Neural cell (in vitro differentiated cells): ENCODE measurements around the gene MAD1L1. TPM values are rescaled to one million over a fixed set of nuclear protein-coding genes. Genes with fewer than 3 reads are reported as not detected.

Experiments used
- H2AFZ ChIP-seq: fragments of 200-600, 300-800 bp; sonication (generic), shearing (Covaris generic); 2 replicates; pipeline ENCODE4 v1.6.0; 2014; ENCODE audit warnings: low read depth, mild to moderate bottlenecking, antibody characterized with exemption, low read length, moderate library complexity
- H3F3A ChIP-seq: fragments of 200-600 bp; shearing (Covaris generic); 2 replicates; pipeline ENCODE4 v1.6.1; 2016; ENCODE audit warnings: mild to moderate bottlenecking, moderate library complexity, mixed read lengths, antibody characterized with exemption, low read length; ENCODE audit not compliant: insufficient read depth, poor library complexity, severe bottlenecking
- H3K27ac ChIP-seq: fragments of 200-600, 300-800 bp; sonication (generic), shearing (Covaris generic); 2 replicates; pipeline ENCODE4 v1.5.1; 2014; ENCODE audit warnings: mild to moderate bottlenecking, low read length, moderate library complexity
- H3K27me3 ChIP-seq: fragments of 300-800, 200-600 bp; sonication (generic), shearing (Covaris generic); 2 replicates; pipeline ENCODE4 v1.6.0; 2014; ENCODE audit warnings: mild to moderate bottlenecking, low read depth, low read length, moderate library complexity; ENCODE audit not compliant: insufficient read depth
- H3K36me3 ChIP-seq: fragments of 300-800, 200-600 bp; sonication (generic), shearing (Covaris generic); 2 replicates; pipeline ENCODE4 v1.5.1; 2014; ENCODE audit warnings: mild to moderate bottlenecking, antibody characterized with exemption, low read length, moderate library complexity; ENCODE audit not compliant: insufficient read depth
- H3K4me2 ChIP-seq: fragments of 300-800, 200-600 bp; sonication (generic), shearing (Covaris generic); 2 replicates; pipeline ENCODE4 v1.6.0; 2014; ENCODE audit warnings: mild to moderate bottlenecking, low read length
- H3K4me3 ChIP-seq: fragments of 300-800, 200-600 bp; sonication (generic), shearing (Covaris generic); 2 replicates; pipeline ENCODE4 v1.5.1; 2014; ENCODE audit warnings: mild to moderate bottlenecking, low read length, moderate library complexity
- H3K79me2 ChIP-seq: fragments of 200-600 bp; shearing (Covaris generic); replicated peaks from 2 replicates; pipeline ENCODE4 v1.6.0; 2014; ENCODE audit warnings: mild to moderate bottlenecking, low read length, moderate library complexity; ENCODE audit not compliant: insufficient read depth
- H3K9ac ChIP-seq: fragments of 300-800, 200-600 bp; sonication (generic), shearing (Covaris generic); 2 replicates; pipeline ENCODE4 v1.6.1; 2016; ENCODE audit warnings: mild to moderate bottlenecking, low read length, mixed read lengths
- H3K9me2 ChIP-seq: fragments of 200-600 bp; shearing (Covaris generic); 2 replicates; pipeline ENCODE4 v1.6.1; 2016; ENCODE audit warnings: mild to moderate bottlenecking, low read length, mixed read lengths; ENCODE audit not compliant: insufficient read depth
- H3K9me3 ChIP-seq: fragments of 200-600, 300-800 bp; sonication (generic), shearing (Covaris generic); 2 replicates; pipeline ENCODE4 v1.6.1; 2016; ENCODE audit warnings: mild to moderate bottlenecking, mixed run types, low read length, moderate library complexity, mixed read lengths
- H4K20me1 ChIP-seq: fragments of 200-600 bp; shearing (Covaris generic); 2 replicates; pipeline ENCODE4 v1.6.1; 2016; ENCODE audit warnings: mild to moderate bottlenecking, mixed run types; ENCODE audit not compliant: insufficient read depth
- EP300 ChIP-seq: fragments of 450-650 bp; conservative IDR thresholded peaks from 2 replicates; pipeline ENCODE4 v1.6.1; 2014; ENCODE audit warnings: antibody characterized with exemption, mild to moderate bottlenecking, moderate library complexity; ENCODE audit not compliant: poor library complexity, severe bottlenecking
- EZH2 ChIP-seq: fragments of 200-600, 300-800 bp; shearing (Covaris generic), sonication (generic); IDR thresholded peaks from 2 replicates; pipeline ENCODE4 v1.6.1; 2014; ENCODE audit warnings: antibody characterized with exemption, low read length, borderline replicate concordance, mild to moderate bottlenecking; ENCODE audit not compliant: insufficient read depth, poor library complexity, severe bottlenecking
- MXI1 ChIP-seq: fragments of 450-650 bp; conservative IDR thresholded peaks from 2 replicates; pipeline ENCODE4 v1.6.1; 2014; ENCODE audit warnings: antibody characterized with exemption, mild to moderate bottlenecking; ENCODE audit not compliant: poor library complexity, severe bottlenecking
- POLR2AphosphoS5 ChIP-seq: IDR thresholded peaks from 2 replicates; pipeline ENCODE4 v1.6.1; 2012
- RAD21 ChIP-seq: fragments of 450-650 bp; conservative IDR thresholded peaks from 2 replicates; pipeline ENCODE4 v1.6.1; 2014; ENCODE audit warnings: antibody characterized with exemption, mild to moderate bottlenecking, moderate library complexity
- SMC3 ChIP-seq: fragments of 450-650 bp; conservative IDR thresholded peaks from 2 replicates; pipeline ENCODE4 v1.6.1; 2014; ENCODE audit warnings: antibody characterized with exemption, mild to moderate bottlenecking, moderate library complexity; ENCODE audit not compliant: poor library complexity
- TAF1 ChIP-seq: IDR thresholded peaks from 2 replicates; pipeline ENCODE4 v1.6.1; 2012; ENCODE audit warnings: low read depth
- polyA plus RNA-seq: library from polyadenylated mRNA; depleted of rRNA; stranded (reverse); fragments of >200 nt; gene quantifications from 2 replicates; pipeline ENCODE4 v1.2.3, GENCODE V29; 2014
- TF ChIP-seq, protein P1 (sequence below): IDR thresholded peaks from 2 replicates; pipeline ENCODE4 v1.6.1; 2012; ENCODE audit warnings: borderline replicate concordance
- TF ChIP-seq, protein P2 (sequence below): fragments of 450-650 bp; IDR thresholded peaks from 2 replicates; pipeline ENCODE4 v1.5.1; 2014; ENCODE audit warnings: antibody characterized with exemption, mild to moderate bottlenecking, moderate library complexity; ENCODE audit not compliant: poor library complexity, severe bottlenecking

Gene MAD1L1
- polyA plus RNA-seq, 1 donor from 2014 or later: 31.4 TPM

DNA sequence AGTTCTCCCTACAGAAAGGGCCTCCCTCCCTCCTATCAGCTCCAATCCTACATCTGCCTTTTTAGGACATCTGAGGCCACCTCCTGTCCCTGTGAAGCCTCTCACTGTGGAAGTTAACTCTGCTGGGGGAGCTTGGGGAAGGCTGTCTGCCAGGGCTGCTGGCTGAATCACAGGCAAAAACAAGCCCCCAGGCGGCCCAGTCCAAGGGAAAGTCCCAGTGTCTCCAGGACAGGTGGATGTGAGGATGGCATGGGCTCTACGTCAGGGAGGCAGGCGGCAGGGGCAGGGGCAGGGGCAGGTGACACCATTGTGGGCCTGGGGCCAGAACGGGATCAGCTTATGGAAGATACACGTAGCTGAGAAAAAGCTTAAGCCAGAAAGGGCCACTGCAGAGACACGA lies 240.2 kb downstream of the MAD1L1 start:
- no peaks in the 10 kb centered on the region for H3K79me2 ChIP-seq
- no peak overlapping the region for H3K27ac ChIP-seq
- H3K9me2 ChIP-seq: no peaks in the 10 kb centered on the region
- H3K4me3 ChIP-seq: no peak overlapping the region
- H3K27me3 ChIP-seq: no peaks in the 10 kb centered on the region
- H3K4me2 ChIP-seq: no peak overlapping the region
- no peaks in the 10 kb centered on the region for H3F3A ChIP-seq
- H3K9ac ChIP-seq: no peak overlapping the region
- H3K9me3 ChIP-seq: no peaks in the 10 kb centered on the region
- TF ChIP-seq SMC3 (no peak), POLR2AphosphoS5 (no peak), TAF1 (no peak), EP300 (no peak), RAD21 (no peak), EZH2 (no peak), MXI1 (no peak)
- TF ChIP-seq, protein P1, sequence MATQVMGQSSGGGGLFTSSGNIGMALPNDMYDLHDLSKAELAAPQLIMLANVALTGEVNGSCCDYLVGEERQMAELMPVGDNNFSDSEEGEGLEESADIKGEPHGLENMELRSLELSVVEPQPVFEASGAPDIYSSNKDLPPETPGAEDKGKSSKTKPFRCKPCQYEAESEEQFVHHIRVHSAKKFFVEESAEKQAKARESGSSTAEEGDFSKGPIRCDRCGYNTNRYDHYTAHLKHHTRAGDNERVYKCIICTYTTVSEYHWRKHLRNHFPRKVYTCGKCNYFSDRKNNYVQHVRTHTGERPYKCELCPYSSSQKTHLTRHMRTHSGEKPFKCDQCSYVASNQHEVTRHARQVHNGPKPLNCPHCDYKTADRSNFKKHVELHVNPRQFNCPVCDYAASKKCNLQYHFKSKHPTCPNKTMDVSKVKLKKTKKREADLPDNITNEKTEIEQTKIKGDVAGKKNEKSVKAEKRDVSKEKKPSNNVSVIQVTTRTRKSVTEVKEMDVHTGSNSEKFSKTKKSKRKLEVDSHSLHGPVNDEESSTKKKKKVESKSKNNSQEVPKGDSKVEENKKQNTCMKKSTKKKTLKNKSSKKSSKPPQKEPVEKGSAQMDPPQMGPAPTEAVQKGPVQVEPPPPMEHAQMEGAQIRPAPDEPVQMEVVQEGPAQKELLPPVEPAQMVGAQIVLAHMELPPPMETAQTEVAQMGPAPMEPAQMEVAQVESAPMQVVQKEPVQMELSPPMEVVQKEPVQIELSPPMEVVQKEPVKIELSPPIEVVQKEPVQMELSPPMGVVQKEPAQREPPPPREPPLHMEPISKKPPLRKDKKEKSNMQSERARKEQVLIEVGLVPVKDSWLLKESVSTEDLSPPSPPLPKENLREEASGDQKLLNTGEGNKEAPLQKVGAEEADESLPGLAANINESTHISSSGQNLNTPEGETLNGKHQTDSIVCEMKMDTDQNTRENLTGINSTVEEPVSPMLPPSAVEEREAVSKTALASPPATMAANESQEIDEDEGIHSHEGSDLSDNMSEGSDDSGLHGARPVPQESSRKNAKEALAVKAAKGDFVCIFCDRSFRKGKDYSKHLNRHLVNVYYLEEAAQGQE: no peak
- TF ChIP-seq, protein P2, sequence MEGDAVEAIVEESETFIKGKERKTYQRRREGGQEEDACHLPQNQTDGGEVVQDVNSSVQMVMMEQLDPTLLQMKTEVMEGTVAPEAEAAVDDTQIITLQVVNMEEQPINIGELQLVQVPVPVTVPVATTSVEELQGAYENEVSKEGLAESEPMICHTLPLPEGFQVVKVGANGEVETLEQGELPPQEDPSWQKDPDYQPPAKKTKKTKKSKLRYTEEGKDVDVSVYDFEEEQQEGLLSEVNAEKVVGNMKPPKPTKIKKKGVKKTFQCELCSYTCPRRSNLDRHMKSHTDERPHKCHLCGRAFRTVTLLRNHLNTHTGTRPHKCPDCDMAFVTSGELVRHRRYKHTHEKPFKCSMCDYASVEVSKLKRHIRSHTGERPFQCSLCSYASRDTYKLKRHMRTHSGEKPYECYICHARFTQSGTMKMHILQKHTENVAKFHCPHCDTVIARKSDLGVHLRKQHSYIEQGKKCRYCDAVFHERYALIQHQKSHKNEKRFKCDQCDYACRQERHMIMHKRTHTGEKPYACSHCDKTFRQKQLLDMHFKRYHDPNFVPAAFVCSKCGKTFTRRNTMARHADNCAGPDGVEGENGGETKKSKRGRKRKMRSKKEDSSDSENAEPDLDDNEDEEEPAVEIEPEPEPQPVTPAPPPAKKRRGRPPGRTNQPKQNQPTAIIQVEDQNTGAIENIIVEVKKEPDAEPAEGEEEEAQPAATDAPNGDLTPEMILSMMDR: no peak
- H4K20me1 ChIP-seq: no peaks in the 10 kb centered on the region
- no peaks in the 10 kb centered on the region for H3K36me3 ChIP-seq
- no peak overlapping the region for H2AFZ ChIP-seq

DNA sequence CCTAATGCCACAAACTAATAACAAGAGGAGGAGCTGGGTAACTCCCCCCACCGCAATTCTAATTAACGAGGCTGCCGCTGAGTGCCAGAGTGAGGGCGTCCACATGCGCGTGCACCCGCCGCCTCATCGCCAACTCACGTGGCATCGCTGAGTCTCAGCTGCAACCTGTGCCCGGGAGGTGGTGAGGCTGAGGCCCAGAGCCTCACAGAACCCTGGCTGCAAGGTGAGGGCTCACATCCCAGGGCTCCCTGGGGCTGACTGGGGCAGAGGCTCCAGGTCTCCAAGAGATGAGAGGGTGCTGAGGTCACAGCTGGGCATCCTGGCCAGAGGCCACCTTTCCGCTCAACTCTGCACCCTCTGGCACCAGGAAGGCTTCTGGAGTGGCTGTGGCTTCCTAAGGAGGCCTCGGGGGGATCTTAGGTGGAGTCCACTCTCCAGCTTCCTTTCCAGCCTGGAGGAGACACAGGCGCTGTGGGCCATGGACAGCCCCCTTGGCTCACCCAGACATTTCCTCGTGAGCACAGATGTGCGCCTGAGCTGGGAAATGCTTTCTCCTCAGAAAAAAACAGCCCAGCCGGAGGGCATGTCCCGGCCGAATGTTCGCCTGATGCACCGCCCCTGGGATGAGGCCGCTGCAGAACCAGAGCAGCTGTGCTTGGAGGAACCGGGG lies 242.6 kb downstream of the MAD1L1 start:
- no peak overlapping the region for H3K4me2 ChIP-seq

More for the DNA sequence above, 242.6 kb downstream of the MAD1L1 start:
- Histone ChIP-seq H3F3A (no peaks in the 10 kb centered on the region), H3K9me3 (no peaks in the 10 kb centered on the region), H2AFZ (no peak overlapping the region), H3K9me2 (no peaks in the 10 kb centered on the region), H3K27ac (no peak overlapping the region), H3K79me2 (no peaks in the 10 kb centered on the region), H3K36me3 (no peaks in the 10 kb centered on the region), H3K9ac (no peak overlapping the region), H4K20me1 (no peaks in the 10 kb centered on the region), H3K4me3 (no peak overlapping the region), H3K27me3 (no peaks in the 10 kb centered on the region)
- TF ChIP-seq MXI1 (no peak), EZH2 (no peak), EP300 (no peak), RAD21 (no peak), SMC3 (no peak), TAF1 (no peak), POLR2AphosphoS5 (no peak)
- TF ChIP-seq, protein P1: no peak
- TF ChIP-seq, protein P2: no peak
